RPMI8226 (cell line): ENCODE measurements around the gene L3MBTL1.
A peak's percentile ranks its signal among the peaks of the same experiment; 100 is the strongest.
"Not testable (repeated sequence)": the region's sequence is repeated elsewhere in the genome, so short reads cannot be mapped to it uniquely, and the experiment has no call there.

Experiments used
- DNase-seq: peaks from one replicate; pipeline ENCODE4 v3.0.0-alpha.2; 2015

L3MBTL1 gene

GRCh38 chr20:43560974-43561373 lies 53.5 kb downstream of the L3MBTL1 start:
- no peak for DNase-seq

GRCh38 chr20:43563429-43563828 lies 55.9 kb downstream of the L3MBTL1 start:
- no peak for DNase-seq

- DNase-seq: no peak
These were observed 56.5 kb downstream of the L3MBTL1 start for GRCh38 chr20:43563991-43564390.

GRCh38 chr20:43564455-43564854 lies 57.0 kb downstream of the L3MBTL1 start:
- no peak for DNase-seq

GRCh38 chr20:43564993-43565757 lies 57.7 kb downstream of the L3MBTL1 start:
- DNase-seq: no peak

- DNase-seq: no peak
These were observed 58.2 kb downstream of the L3MBTL1 start for GRCh38 chr20:43565758-43566104.

- DNase-seq: no peak
These were observed 60.0 kb downstream of the L3MBTL1 start for GRCh38 chr20:43567477-43567876.

- no peak for DNase-seq
These were observed 61.2 kb downstream of the L3MBTL1 start for GRCh38 chr20:43568706-43569105.

GRCh38 chr20:43569282-43569681 lies 61.8 kb downstream of the L3MBTL1 start:
- DNase-seq: no peak

GRCh38 chr20:43570496-43570895 lies 63.0 kb downstream of the L3MBTL1 start:
- DNase-seq: no peak

GRCh38 chr20:43571310-43571709 lies 63.8 kb downstream of the L3MBTL1 start:
- DNase-seq: no peak

- no peak for DNase-seq
These were observed 64.3 kb downstream of the L3MBTL1 start for GRCh38 chr20:43571771-43572170.

- DNase-seq: peak; percentile 52
These were observed 65.4 kb downstream of the L3MBTL1 start for GRCh38 chr20:43572891-43573290.

- DNase-seq: no peak
These were observed 68.6 kb downstream of the L3MBTL1 start for GRCh38 chr20:43576108-43576507.

GRCh38 chr20:43579861-43580793 lies 72.6 kb downstream of the L3MBTL1 start:
- DNase-seq: peak; percentile 25

- DNase-seq: no peak
These were observed 75.8 kb downstream of the L3MBTL1 start for GRCh38 chr20:43583133-43583864.

- peak; percentile 94 for DNase-seq
These were observed 76.5 kb downstream of the L3MBTL1 start for GRCh38 chr20:43583982-43584432.

- no peak for DNase-seq
These were observed 77.1 kb downstream of the L3MBTL1 start for GRCh38 chr20:43584448-43585136.

GRCh38 chr20:43586641-43587040 lies 79.1 kb downstream of the L3MBTL1 start:
- no peak for DNase-seq

GRCh38 chr20:43588526-43588925 lies 81.0 kb downstream of the L3MBTL1 start:
- not testable (repeated sequence) for DNase-seq

- DNase-seq: peak; percentile 26
These were observed 82.5 kb downstream of the L3MBTL1 start for GRCh38 chr20:43590036-43590391.
